Esophagus squamous epithelium (tissue), 4 donors: ENCODE results near the gene STK24.

Source experiments
- POLR2A ChIP-seq, 4 donors: fragments of 450-650 bp; IDR thresholded peaks; one replicate each; pipeline ENCODE4 v1.6.1; 2017; ENCODE audit warnings: antibody characterized with exemption in 4 of 4, mild to moderate bottlenecking in 4 of 4, moderate library complexity in 3 of 4
- TF ChIP-seq, protein P1 (sequence below), 6 experiments: fragments of 450-650 bp in 4 of 6; fragments of 200-600 bp in 2 of 6; sonication (generic) in 2 of 6; IDR thresholded peaks; one replicate each; pipeline ENCODE4 v1.5.1; 2016 to 2019; ENCODE audit warnings: antibody characterized with exemption in 6 of 6, mild to moderate bottlenecking in 4 of 6, moderate library complexity in 4 of 6

DNA sequence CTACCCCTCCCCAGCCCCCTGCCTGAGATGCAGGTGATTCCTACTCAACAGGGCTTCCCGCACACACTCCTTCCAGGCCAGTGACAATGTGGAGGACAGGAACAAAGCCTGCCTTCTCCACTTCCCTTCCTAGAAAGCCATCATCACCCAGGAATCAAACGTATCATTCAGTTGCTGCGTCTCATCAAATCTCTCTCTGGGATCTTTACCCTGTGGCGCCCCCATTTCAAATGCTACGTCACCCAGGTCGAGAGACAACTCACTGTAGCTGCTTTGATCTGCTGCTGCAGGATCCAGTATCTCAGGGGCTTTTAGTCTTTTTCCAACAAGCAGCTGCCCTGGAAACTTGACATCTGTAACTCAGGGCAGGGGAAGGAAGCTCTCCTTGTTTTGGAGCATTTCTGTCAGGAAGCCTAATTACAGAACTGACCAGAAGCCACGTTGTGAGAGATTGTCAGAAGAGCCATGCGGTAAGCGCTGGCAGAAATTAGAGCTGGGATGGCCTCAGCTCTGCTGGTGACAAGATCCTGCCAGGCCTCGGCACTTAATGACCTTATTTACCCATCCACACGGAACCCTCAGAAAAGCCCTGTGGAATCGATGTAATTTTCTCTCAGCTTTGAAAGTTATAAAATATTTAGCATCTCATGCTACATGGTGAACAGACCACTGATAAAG, 140.5 kb downstream of the STK24 start:
- TF ChIP-seq, protein P1, sequence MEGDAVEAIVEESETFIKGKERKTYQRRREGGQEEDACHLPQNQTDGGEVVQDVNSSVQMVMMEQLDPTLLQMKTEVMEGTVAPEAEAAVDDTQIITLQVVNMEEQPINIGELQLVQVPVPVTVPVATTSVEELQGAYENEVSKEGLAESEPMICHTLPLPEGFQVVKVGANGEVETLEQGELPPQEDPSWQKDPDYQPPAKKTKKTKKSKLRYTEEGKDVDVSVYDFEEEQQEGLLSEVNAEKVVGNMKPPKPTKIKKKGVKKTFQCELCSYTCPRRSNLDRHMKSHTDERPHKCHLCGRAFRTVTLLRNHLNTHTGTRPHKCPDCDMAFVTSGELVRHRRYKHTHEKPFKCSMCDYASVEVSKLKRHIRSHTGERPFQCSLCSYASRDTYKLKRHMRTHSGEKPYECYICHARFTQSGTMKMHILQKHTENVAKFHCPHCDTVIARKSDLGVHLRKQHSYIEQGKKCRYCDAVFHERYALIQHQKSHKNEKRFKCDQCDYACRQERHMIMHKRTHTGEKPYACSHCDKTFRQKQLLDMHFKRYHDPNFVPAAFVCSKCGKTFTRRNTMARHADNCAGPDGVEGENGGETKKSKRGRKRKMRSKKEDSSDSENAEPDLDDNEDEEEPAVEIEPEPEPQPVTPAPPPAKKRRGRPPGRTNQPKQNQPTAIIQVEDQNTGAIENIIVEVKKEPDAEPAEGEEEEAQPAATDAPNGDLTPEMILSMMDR (IDR thresholded peaks at IDR 0.05): no peak
- TF ChIP-seq POLR2A (IDR thresholded peaks at IDR 0.05): no peak
